Renal cortical epithelial cell (primary cell): Measurements from ENCODE around the gene TAS2R60. TPM values are rescaled to one million over a fixed set of nuclear protein-coding genes. Genes with fewer than 3 reads are reported as not detected.
"Not testable (repeated sequence)": the region's sequence is repeated elsewhere in the genome, so short reads cannot be mapped to it uniquely, and the experiment has no call there.

Experiments used
- DNase-seq: peaks from one replicate; pipeline ENCODE4 v3.0.0-alpha.2; 2011; ENCODE audit warnings: low read depth
- total RNA-seq: library from RNA; depleted of rRNA; stranded (reverse); fragments of >200 nt; gene quantifications from 2 replicates; pipeline ENCODE4 v1.2.3, GENCODE V29; 2014

Gene TAS2R60
- total RNA-seq, 1 donor from 2014 or later, result not detected

- DNase-seq, result no peak
Measured at GRCh38 chr7:143477501-143478150, 34.4 kb downstream of the TAS2R60 start, which contains the start of gene TAS2R41. Gene TAS2R41, plus strand, starts transcription at chr7:143477873. Its CDS starts 0 bp downstream, at chr7:143477873.

- DNase-seq, result no peak
Measured at GRCh38 chr7:143479055-143479766, 36.0 kb downstream of the TAS2R60 start.

GRCh38 chr7:143480501-143480900, 37.2 kb downstream of the TAS2R60 start:
- no peak for DNase-seq

GRCh38 chr7:143484119-143484518, 40.9 kb downstream of the TAS2R60 start:
- DNase-seq, result no peak

GRCh38 chr7:143485094-143485493, 41.8 kb downstream of the TAS2R60 start:
- DNase-seq, result no peak

- no peak for DNase-seq
Measured at GRCh38 chr7:143485500-143485899, 42.2 kb downstream of the TAS2R60 start.

GRCh38 chr7:143486266-143486665, 43.0 kb downstream of the TAS2R60 start:
- DNase-seq, result not testable (repeated sequence)

GRCh38 chr7:143487061-143487460, 43.8 kb downstream of the TAS2R60 start:
- no peak for DNase-seq

GRCh38 chr7:143487566-143487965, 44.3 kb downstream of the TAS2R60 start:
- no peak for DNase-seq

GRCh38 chr7:143490717-143491306, 47.6 kb downstream of the TAS2R60 start:
- DNase-seq, result no peak

- DNase-seq, result peak; percentile 36
Measured at GRCh38 chr7:143492043-143492471, 48.8 kb downstream of the TAS2R60 start.

GRCh38 chr7:143492799-143493739, 49.8 kb downstream of the TAS2R60 start:
- no peak for DNase-seq

GRCh38 chr7:143493751-143494150, 50.5 kb downstream of the TAS2R60 start:
- DNase-seq, result no peak

Other genes starting within 250 kb of the TAS2R60 start
- not detected in 2 replicates for gene TAS2R40, start 221.4 kb upstream of the TAS2R60 start, total RNA-seq
- 123 and 150 TPM in 2 replicates for gene GSTK1, start 180.0 kb upstream of the TAS2R60 start, total RNA-seq
- 48.2 and 70.5 TPM in 2 replicates for gene TMEM139, start 158.5 kb upstream of the TAS2R60 start, total RNA-seq
- 8.7 and 19.0 TPM in 2 replicates for gene CASP2, start 155.1 kb upstream of the TAS2R60 start, total RNA-seq
- gene CLCN1, start 127.3 kb upstream of the TAS2R60 start, total RNA-seq, result not detected in 2 replicates
- 1.0 and 4.2 TPM in 2 replicates for gene FAM131B, start 80.7 kb upstream of the TAS2R60 start, total RNA-seq
- 14.4 and 92.3 TPM in 2 replicates for gene ZYX, start 62.1 kb upstream of the TAS2R60 start, total RNA-seq
- gene EPHA1, start 34.6 kb upstream of the TAS2R60 start, total RNA-seq, result 4.8 and 13.7 TPM in 2 replicates
- gene TAS2R41, start 34.4 kb downstream of the TAS2R60 start, total RNA-seq, result not detected in 2 replicates
- gene CTAGE15, start 128.3 kb downstream of the TAS2R60 start, total RNA-seq, result 0.87 TPM in 1 of 2 replicates, not detected in the other
- gene TCAF2, start 177.5 kb downstream of the TAS2R60 start, total RNA-seq, result 0.35 and 2.3 TPM in 2 replicates